H1 (cell line): Measurements from ENCODE around the gene TPSD1.

Source experiments
- BCL11A ChIP-seq, 2 experiments: IDR thresholded peaks; one replicate each; pipeline ENCODE4 v1.6.1; 2011; ENCODE audit warnings: low read depth in 2 of 2, low read length in 2 of 2, mild to moderate bottlenecking in 2 of 2
- CREB1 ChIP-seq: IDR thresholded peaks from 2 replicates; pipeline ENCODE4 v1.6.1; 2012; ENCODE audit warnings: inconsistent platforms
- EP300 ChIP-seq, 2 experiments: IDR thresholded peaks; 1 replicate in 1 of 2; 2 replicates in 1 of 2; pipeline ENCODE4 v1.6.1; 2011 to 2012; ENCODE audit warnings: low read depth in 2 of 2, low read length in 2 of 2, mild to moderate bottlenecking in 2 of 2, borderline replicate concordance in 1 of 2, inconsistent platforms in 1 of 2, moderate library complexity in 1 of 2
- GTF2F1 ChIP-seq: IDR thresholded peaks from 2 replicates; pipeline ENCODE4 v1.6.1; 2012; ENCODE audit warnings: low read depth, low read length, improper control_type of control experiment, borderline replicate concordance
- KDM5A ChIP-seq: fragments of 200-600 bp; IDR thresholded peaks from 2 replicates; pipeline ENCODE4 v1.7.1; 2012; ENCODE audit warnings: mild to moderate bottlenecking, low read length, inconsistent platforms, mixed read lengths
- POLR2A ChIP-seq, 2 experiments: IDR thresholded peaks; 1 replicate in 1 of 2; 2 replicates in 1 of 2; pipeline ENCODE4 v1.6.1; 2011; ENCODE audit warnings: low read depth in 2 of 2, low read length in 2 of 2, mild to moderate bottlenecking in 2 of 2; ENCODE audit errors: control extremely low read depth in 1 of 2
- POU5F1 ChIP-seq: IDR thresholded peaks from 2 replicates; pipeline ENCODE4 v1.6.1; 2011; ENCODE audit warnings: low read depth, mild to moderate bottlenecking, low read length, moderate library complexity
- SUZ12 ChIP-seq: fragments of 200-600 bp; sonication (generic); IDR thresholded peaks from 2 replicates; pipeline ENCODE4 v1.6.1; 2012; ENCODE audit warnings: mild to moderate bottlenecking, inconsistent platforms, low read length, moderate library complexity, mixed read lengths
- TAF7 ChIP-seq: optimal IDR thresholded peaks from 2 replicates; pipeline ENCODE3; 2011; ENCODE audit warnings: low read depth, mild to moderate bottlenecking, inconsistent platforms, low read length, moderate library complexity, borderline replicate concordance
- TBP ChIP-seq: IDR thresholded peaks from 2 replicates; pipeline ENCODE4 v1.6.1; 2011; ENCODE audit warnings: low read depth, low read length, improper control_type of control experiment
- TCF12 ChIP-seq: IDR thresholded peaks from 2 replicates; pipeline ENCODE4 v1.6.1; 2011; ENCODE audit warnings: low read depth, mild to moderate bottlenecking, low read length
- YY1 ChIP-seq: IDR thresholded peaks from 2 replicates; pipeline ENCODE4 v1.6.1; 2011; ENCODE audit warnings: low read depth, mild to moderate bottlenecking, low read length
- TF ChIP-seq, protein P1 (sequence below), 3 experiments: IDR thresholded peaks; 1 replicate in 2 of 3; 2 replicates in 1 of 3; pipeline versions ENCODE4 v1.5.1 to v1.6.1; 2011; ENCODE audit warnings: low read length in 3 of 3, mild to moderate bottlenecking in 3 of 3, inconsistent platforms in 2 of 3, low read depth in 1 of 3, moderate library complexity in 1 of 3; ENCODE audit not compliant: insufficient read depth in 1 of 3; ENCODE audit errors: control extremely low read depth in 1 of 3

- TF ChIP-seq, protein P1, sequence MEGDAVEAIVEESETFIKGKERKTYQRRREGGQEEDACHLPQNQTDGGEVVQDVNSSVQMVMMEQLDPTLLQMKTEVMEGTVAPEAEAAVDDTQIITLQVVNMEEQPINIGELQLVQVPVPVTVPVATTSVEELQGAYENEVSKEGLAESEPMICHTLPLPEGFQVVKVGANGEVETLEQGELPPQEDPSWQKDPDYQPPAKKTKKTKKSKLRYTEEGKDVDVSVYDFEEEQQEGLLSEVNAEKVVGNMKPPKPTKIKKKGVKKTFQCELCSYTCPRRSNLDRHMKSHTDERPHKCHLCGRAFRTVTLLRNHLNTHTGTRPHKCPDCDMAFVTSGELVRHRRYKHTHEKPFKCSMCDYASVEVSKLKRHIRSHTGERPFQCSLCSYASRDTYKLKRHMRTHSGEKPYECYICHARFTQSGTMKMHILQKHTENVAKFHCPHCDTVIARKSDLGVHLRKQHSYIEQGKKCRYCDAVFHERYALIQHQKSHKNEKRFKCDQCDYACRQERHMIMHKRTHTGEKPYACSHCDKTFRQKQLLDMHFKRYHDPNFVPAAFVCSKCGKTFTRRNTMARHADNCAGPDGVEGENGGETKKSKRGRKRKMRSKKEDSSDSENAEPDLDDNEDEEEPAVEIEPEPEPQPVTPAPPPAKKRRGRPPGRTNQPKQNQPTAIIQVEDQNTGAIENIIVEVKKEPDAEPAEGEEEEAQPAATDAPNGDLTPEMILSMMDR (IDR thresholded peaks at IDR 0.05; ENCODE audit: control extremely low read depth in 1 of 3, insufficient read depth in 1 of 3, low read depth in 1 of 3, low read length in 3 of 3): no peak
- TF ChIP-seq POLR2A (IDR thresholded peaks at IDR 0.05; ENCODE audit: control extremely low read depth in 1 of 2, low read depth in 2 of 2, low read length in 2 of 2) (no peak), YY1 (no peak), SUZ12 (no peak), EP300 (IDR thresholded peaks at IDR 0.05; ENCODE audit: borderline replicate concordance in 1 of 2, low read depth in 2 of 2, low read length in 2 of 2) (no peak), CREB1 (no peak), KDM5A (no peak), TCF12 (no peak), TAF7 (no peak), TBP (no peak), BCL11A (IDR thresholded peaks at IDR 0.05; ENCODE audit: low read depth in 2 of 2, low read length in 2 of 2) (no peak), GTF2F1 (no peak), POU5F1 (no peak)
These were observed 17.9 kb upstream of the TPSD1 start for GRCh38 chr16:1237990-1238389.
